Activated CD4-positive, alpha-beta T cell treated with anti-CD3 and anti-CD28 coated beads, Interleukin-2, amount 10 ng/mL, durations not matched to agents 24 days and 14 days (primary cell): ENCODE results near the gene NDFIP2. TPM values are rescaled to one million over a fixed set of nuclear protein-coding genes. Genes with fewer than 3 reads are reported as not detected.
A peak's percentile ranks its signal among the peaks of the same experiment; 100 is the strongest.

ENCODE experiments used
- DNase-seq: peaks from one replicate; pipeline ENCODE4 v3.0.0; 2022
- H3K27ac Mint-ChIP-seq: one replicate; pipeline ENCODE4 v1.8.0; 2022; ENCODE audit warnings: mild to moderate bottlenecking, mixed read lengths
- H3K27me3 Mint-ChIP-seq: one replicate; pipeline ENCODE4 v1.8.0; 2022; ENCODE audit warnings: mixed read lengths
- H3K36me3 Mint-ChIP-seq: one replicate; pipeline ENCODE4 v1.8.0; 2022; ENCODE audit warnings: low read depth, mild to moderate bottlenecking, mixed read lengths
- H3K4me1 Mint-ChIP-seq: one replicate; pipeline ENCODE4 v1.8.0; 2021; ENCODE audit warnings: mixed read lengths
- H3K4me3 Mint-ChIP-seq: one replicate; pipeline ENCODE4 v1.8.0; 2022; ENCODE audit warnings: mild to moderate bottlenecking, moderate library complexity, mixed read lengths
- H3K9me3 Mint-ChIP-seq: one replicate; pipeline ENCODE4 v1.8.0; 2021; ENCODE audit warnings: mixed read lengths
- intact Hi-C: fragments of 100-400 bp; cut with micrococcal nuclease; formaldehyde crosslinking; loops from one replicate; pipeline ENCODE4 v1.15.1; 2023
- total RNA-seq: library from RNA; stranded (reverse); gene quantifications from 2 replicates; pipeline ENCODE4 v1.2.3, GENCODE V29; 2022

The NDFIP2 gene
- total RNA-seq, 1 donor from 2014 or later = 258 TPM

DNA sequence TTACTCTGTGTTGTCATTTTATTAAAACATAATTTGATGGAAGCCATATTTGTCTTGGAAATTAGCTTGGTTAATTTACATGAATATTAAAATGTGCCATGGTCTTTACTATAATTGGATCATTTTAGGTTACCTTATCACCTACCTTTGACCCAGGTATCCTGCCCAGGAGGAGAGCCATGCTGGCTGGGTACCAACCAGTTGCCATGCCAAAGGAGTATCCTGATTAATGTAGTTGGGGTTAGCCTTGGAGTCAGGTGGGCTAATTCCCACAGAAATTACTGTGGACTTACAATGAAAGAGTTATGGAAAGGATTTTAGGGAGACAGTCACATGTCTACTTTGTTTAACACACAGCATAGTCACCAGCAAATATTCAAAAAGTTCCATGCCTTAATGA lies 32.0 kb downstream of the NDFIP2 start:
- Mint-ChIP-seq H3K27me3 (no peaks in the 10 kb centered on the region), H3K27ac (peak overlapping the region; percentile 13), H3K9me3 (no peaks in the 10 kb centered on the region), H3K4me1 (peaks cover 66% of the 10 kb centered on the region), H3K36me3 (peaks cover 62% of the 10 kb centered on the region), H3K4me3 (no peak overlapping the region)
- DNase-seq = no peak
- intact Hi-C loops = loop anchor here (1.0 kb wide), 1 partner anchor 8 kb away; no protein-coding TSS in a partner anchor

DNA sequence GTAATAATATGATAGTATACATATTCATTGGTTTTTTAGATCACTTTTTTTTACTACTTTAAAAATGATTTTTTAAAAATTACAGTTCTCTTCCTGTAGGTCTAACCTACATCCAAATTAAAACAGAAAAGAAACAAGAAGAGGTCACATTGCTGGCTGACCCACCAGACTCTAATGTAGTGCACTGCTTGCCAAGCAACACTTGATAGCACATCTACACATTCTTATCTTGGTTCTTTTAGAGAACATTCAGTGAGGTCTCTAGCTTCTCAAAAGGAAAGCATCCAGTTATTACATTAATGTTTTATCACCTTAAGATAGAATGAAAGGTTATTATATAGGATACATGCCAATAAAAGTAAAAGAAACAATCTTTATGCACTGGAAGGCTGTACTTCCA lies 35.6 kb downstream of the NDFIP2 start:
- Mint-ChIP-seq H3K27me3 (no peaks in the 10 kb centered on the region), H3K4me3 (no peak overlapping the region), H3K4me1 (peaks cover 56% of the 10 kb centered on the region), H3K9me3 (no peaks in the 10 kb centered on the region), H3K36me3 (peaks cover 56% of the 10 kb centered on the region), H3K27ac (no peak overlapping the region)
- no peak for DNase-seq
- intact Hi-C loops = no loop called here

DNA sequence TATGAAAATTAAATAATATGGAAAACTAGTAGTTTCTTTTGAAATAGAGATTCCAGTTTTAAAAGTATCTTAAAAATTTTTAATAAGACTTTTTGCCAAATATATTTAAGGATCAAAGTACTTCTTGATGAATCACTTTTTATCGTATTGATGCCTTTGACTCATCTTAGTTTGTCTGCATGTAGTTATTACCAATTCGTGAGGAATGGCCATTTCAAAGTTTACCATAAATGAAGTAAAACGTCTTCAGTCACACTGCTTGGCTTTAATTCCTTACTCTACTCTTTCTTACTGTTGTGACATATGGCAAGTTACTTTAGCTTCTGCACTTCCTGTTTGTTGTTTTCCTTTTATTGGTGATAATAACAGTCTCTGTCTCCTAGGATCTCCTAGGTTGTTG lies 38.3 kb downstream of the NDFIP2 start:
- Mint-ChIP-seq H3K27ac (no peak overlapping the region), H3K4me1 (peaks cover 44% of the 10 kb centered on the region), H3K36me3 (peaks cover 55% of the 10 kb centered on the region), H3K27me3 (no peaks in the 10 kb centered on the region), H3K9me3 (peaks cover 6% of the 10 kb centered on the region), H3K4me3 (no peak overlapping the region)
- no peak for DNase-seq
- intact Hi-C loops = no loop called here

DNA sequence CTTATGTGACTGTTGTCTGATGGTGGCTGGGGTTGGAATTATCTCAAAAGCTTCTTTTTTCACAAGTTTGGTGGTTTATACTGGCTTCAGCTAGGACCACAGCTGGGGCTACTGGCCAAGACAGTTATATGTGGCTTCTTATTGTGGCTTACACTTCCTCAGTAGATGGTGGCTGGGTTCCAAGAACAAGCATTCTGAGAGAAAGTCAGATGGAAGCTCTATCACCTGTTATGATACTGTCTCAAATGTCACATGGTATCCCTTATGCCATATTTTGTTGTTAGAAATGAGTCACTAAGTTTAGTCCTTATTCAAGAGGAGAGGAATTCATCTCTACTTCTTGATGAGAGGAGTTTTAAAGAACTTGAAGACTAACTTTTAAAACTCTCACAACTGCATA lies 41.6 kb downstream of the NDFIP2 start:
- H3K27me3 Mint-ChIP-seq = no peaks in the 10 kb centered on the region
- H3K9me3 Mint-ChIP-seq = peaks cover 6% of the 10 kb centered on the region
- intact Hi-C loops = loop anchor here (1.0 to 10.0 kb wide), 3 partner anchors 21 to 328 kb away; no protein-coding TSS in a partner anchor
- H3K36me3 Mint-ChIP-seq = peaks cover 41% of the 10 kb centered on the region
- H3K4me1 Mint-ChIP-seq = peaks cover 29% of the 10 kb centered on the region
- H3K27ac Mint-ChIP-seq = peak overlapping the region; percentile 96
- DNase-seq = peak; percentile 87
- H3K4me3 Mint-ChIP-seq = peak overlapping the region; percentile 75

DNA sequence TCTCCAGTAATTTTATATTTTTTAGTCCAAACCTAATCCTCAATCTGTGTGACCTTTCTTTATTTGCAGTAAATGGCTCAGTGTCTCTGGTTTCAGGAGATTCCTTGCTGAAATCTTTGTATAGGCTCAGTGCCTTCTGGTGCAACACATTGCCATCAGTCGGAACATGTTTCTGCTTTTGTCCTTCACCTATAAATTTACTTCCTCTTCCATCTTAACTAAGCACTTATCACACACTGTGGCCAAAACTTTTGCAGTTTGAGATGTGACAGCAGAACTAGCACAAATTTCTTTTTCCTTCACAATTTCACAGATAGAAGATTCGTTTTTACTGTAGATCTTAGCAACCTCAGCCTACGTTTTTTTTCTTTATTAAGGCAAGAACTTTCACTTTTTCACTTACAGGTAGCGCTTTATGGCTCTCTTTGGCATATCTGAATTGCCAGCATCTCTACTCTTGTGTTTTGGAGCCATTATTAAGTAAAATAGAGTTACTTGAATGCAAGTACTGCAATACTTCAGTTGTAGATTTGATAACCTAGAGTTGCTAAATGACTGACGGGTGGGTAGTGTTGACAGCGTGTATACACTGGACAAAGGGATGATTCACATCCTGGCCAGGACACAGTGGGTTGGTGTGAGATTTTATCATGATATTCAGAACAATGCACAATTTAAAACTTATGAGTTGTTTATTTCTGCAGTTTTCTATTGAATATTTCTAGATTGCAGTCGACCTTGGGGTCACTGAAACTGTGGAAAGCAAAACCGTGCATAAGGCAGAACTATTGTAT lies 44.3 kb downstream of the NDFIP2 start:
- Mint-ChIP-seq H3K36me3 (peaks cover 34% of the 10 kb centered on the region), H3K27me3 (no peaks in the 10 kb centered on the region), H3K4me3 (no peak overlapping the region), H3K27ac (no peak overlapping the region), H3K9me3 (peaks cover 6% of the 10 kb centered on the region), H3K4me1 (peaks cover 17% of the 10 kb centered on the region)
- intact Hi-C loops = loop anchor here (1.0 to 10.0 kb wide), 4 partner anchors 16 to 330 kb away; partner anchors contain the start of gene NDFIP2
- DNase-seq = peak; percentile 57

DNA sequence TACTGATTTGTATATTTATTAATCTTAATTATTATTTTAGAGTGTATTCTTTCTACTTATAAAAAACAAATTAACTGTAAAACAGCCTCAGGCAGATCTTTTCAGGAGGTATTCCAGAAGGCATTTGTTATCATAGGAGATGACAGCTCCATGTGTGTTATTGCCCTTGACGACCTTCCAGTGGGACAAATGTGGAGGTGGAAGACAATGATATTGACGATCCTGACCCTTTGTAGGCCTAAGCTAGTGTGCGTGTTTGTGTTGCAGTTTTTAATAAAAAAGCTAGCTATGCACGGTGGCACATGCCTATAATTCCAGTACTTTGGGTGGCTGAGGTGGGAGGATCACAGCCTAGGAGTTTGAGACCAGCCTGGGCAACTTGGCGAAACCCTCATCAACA lies 46.7 kb downstream of the NDFIP2 start:
- H3K4me1 Mint-ChIP-seq = peaks cover 33% of the 10 kb centered on the region
- H3K27ac Mint-ChIP-seq = peak overlapping the region; percentile 7
- H3K9me3 Mint-ChIP-seq = peaks cover 2% of the 10 kb centered on the region
- no peak for DNase-seq
- H3K36me3 Mint-ChIP-seq = peaks cover 41% of the 10 kb centered on the region
- no peaks in the 10 kb centered on the region for H3K27me3 Mint-ChIP-seq
- intact Hi-C loops = loop anchor here (10.0 kb wide), 1 partner anchor 333 kb away; no protein-coding TSS in a partner anchor
- no peak overlapping the region for H3K4me3 Mint-ChIP-seq

DNA sequence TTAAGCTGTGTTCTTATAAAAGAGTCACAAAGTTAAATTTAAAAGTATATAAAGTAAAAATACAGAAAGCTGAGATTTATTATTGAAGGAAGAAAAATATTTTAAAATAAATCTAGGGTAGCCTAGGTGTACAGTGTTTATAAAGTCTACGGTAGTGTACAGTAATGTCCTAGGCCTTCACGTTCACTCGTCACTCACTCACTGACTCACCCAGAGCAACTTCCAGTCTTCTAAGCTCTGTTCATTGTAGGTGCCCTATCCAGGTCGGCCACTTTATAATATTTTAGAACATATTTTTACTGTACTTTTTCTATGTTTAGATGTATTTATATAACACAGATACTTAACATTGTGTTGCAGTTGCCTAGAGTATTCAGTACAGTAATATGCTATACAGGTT lies 47.4 kb downstream of the NDFIP2 start:
- intact Hi-C loops = loop anchor here (10.0 kb wide), 1 partner anchor 334 kb away; no protein-coding TSS in a partner anchor
- peaks cover 38% of the 10 kb centered on the region for H3K36me3 Mint-ChIP-seq
- peaks cover 29% of the 10 kb centered on the region for H3K4me1 Mint-ChIP-seq
- DNase-seq = no peak
- no peak overlapping the region for H3K4me3 Mint-ChIP-seq
- H3K9me3 Mint-ChIP-seq = no peaks in the 10 kb centered on the region
- H3K27me3 Mint-ChIP-seq = no peaks in the 10 kb centered on the region
- H3K27ac Mint-ChIP-seq = no peak overlapping the region

DNA sequence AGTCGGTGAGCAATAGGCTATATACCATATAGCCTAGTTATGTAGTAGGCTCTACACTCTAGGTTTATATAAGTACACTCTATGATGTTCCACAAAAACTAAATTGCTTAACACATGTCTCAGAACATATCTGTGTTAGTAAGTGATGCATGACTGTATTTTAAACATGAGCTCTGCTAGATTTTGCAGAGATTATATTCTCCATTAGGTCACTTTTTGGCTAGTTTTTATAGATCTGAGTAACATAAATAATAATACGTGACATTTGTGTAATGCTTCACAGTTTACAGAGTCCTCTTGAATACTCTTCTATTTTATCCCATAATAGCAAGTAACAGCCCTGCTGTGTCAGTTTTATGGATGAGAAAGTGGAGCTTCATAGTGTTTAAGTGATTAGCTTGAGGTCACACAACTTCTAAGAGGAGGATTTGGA lies 47.8 kb downstream of the NDFIP2 start:
- Mint-ChIP-seq H3K27me3 (no peaks in the 10 kb centered on the region), H3K27ac (no peak overlapping the region), H3K4me1 (peaks cover 32% of the 10 kb centered on the region), H3K9me3 (no peaks in the 10 kb centered on the region), H3K4me3 (no peak overlapping the region), H3K36me3 (peaks cover 41% of the 10 kb centered on the region)
- intact Hi-C loops = loop anchor here (10.0 kb wide), 1 partner anchor 334 kb away; no protein-coding TSS in a partner anchor
- DNase-seq = no peak

DNA sequence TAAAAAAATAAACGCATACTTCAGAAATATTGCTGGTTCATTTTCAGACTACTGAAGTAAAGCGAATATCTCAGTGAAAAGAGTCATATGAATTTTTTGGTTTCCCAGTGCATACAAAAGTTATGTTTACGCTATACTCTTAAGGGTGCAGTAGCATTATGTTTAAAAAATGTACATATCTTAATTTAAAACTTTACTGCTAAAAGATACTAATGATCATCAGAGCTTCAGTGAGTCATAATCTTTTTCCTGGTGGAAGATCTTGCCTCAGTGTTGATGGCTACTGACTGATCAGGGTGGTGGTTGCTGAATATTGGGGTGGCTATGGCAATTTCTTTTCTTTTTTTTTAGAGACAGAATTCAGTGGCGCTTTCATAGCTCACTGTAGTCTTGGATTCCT lies 48.9 kb downstream of the NDFIP2 start:
- Mint-ChIP-seq H3K9me3 (no peaks in the 10 kb centered on the region), H3K4me1 (peaks cover 40% of the 10 kb centered on the region), H3K27me3 (no peaks in the 10 kb centered on the region), H3K27ac (no peak overlapping the region), H3K36me3 (peaks cover 51% of the 10 kb centered on the region), H3K4me3 (no peak overlapping the region)
- intact Hi-C loops = loop anchor here (10.0 kb wide), 1 partner anchor 335 kb away; no protein-coding TSS in a partner anchor
- DNase-seq = no peak

DNA sequence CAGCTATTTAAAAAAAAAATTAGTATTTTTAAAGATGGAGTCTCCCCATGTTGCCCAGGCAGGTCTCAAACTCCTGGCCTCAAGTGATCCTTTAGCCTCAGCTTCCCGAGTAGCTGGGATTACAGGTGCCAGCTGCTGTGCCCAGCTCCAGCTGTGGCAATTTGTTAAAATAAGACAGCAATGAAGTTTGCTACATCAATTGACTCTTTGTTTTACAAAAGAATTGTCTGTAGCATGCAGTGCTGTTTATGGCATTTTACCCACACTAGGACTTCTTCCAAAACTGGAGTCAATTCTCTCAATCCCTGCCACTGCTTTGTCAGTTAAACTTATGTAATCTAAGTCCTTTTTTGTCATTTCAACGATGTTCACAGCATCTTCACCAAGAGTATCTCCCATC lies 49.3 kb downstream of the NDFIP2 start:
- no peak for DNase-seq
- Mint-ChIP-seq H3K27ac (peak overlapping the region; percentile 38), H3K9me3 (no peaks in the 10 kb centered on the region), H3K36me3 (peaks cover 56% of the 10 kb centered on the region), H3K27me3 (no peaks in the 10 kb centered on the region), H3K4me3 (no peak overlapping the region), H3K4me1 (peaks cover 44% of the 10 kb centered on the region)
- intact Hi-C loops = no loop called here

DNA sequence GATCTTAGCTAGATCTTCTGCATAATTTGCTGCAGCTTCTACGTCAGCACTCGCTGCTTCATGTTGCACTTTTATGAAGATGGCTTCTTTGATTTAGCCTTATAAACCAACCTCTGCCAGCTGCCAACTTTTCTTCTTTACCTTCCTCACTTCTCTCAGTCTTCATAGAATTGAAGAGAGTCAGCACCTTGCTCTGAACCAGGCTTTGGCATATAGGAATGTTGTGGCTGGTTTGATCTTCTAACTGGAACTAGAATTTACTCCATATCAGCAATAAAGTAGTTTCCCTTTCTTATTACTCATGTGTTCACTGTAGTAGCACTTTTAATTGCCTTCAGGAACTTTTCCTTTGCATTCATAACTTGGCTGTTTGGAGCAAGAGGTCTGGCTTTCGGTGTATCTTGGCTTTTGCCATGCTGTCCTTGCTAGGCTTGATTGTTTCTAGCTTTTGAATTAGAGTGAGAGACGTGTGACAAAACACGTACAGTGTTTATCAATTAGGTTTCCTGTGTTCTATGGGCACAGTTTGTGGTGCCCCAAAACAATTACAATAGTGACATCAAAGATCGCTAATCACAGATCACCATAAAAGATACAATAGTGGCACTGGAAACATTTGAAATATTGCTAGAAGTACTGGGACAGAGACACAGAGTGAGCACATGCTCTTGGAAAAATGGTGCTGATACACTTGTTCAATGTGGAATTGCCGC lies 50.7 kb downstream of the NDFIP2 start:
- peaks cover 50% of the 10 kb centered on the region for H3K4me1 Mint-ChIP-seq
- no peaks in the 10 kb centered on the region for H3K9me3 Mint-ChIP-seq
- H3K27ac Mint-ChIP-seq = peak overlapping the region; percentile 35
- H3K4me3 Mint-ChIP-seq = peak overlapping the region; percentile 1
- H3K36me3 Mint-ChIP-seq = peaks cover 64% of the 10 kb centered on the region
- no peaks in the 10 kb centered on the region for H3K27me3 Mint-ChIP-seq
- intact Hi-C loops = no loop called here
- peak; percentile 55 for DNase-seq

DNA sequence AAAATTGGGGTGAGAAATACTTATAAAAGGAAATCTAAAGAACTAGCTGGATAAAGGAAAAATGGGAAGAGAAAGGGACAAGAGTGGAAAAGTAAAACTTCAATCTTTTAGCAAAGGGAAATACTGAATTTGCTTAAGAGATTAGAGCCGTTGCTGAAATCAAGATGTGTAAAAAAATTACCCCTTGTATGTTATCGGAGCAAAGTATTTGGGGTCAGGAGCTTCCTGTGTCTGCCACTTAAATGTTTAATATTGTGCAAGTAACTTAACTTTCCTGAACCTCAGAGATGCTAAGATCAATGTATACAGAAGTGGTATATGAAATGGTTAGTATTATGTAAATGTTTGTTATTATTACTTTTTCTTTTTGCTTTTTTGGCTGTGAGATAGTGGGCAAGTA lies 51.6 kb downstream of the NDFIP2 start:
- H3K4me3 Mint-ChIP-seq = no peak overlapping the region
- no peak overlapping the region for H3K27ac Mint-ChIP-seq
- no peaks in the 10 kb centered on the region for H3K9me3 Mint-ChIP-seq
- no peaks in the 10 kb centered on the region for H3K27me3 Mint-ChIP-seq
- no peak for DNase-seq
- peaks cover 68% of the 10 kb centered on the region for H3K36me3 Mint-ChIP-seq
- H3K4me1 Mint-ChIP-seq = peaks cover 50% of the 10 kb centered on the region
- intact Hi-C loops = no loop called here

DNA sequence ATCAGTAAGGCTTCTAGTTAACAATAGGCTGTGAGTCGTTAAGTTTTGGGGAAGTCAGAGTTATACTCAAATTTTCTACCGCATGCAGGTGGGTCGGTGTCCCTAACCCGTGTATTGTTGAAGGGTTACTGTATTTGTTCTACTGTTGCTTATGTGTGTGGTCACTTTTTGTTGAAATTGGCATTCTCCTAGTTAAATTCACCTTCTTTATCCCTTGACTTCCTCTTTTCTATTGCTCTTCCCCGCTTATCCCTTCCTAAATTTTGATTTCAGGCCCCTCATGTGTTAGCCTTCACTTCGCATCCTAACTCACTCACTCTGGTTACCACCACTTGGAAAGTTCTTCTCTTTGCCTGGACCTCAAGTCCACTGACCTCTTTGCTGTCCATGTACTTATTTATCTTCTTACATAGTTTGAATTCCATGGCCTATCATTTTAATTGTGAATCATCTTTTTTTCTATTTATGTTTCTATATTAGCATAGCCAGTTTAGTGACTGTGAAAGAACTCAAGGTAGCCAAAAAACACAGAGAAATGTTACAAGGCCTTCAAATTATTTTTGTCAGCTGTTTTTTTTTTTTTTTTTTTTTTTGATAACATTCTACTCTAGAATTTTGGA lies 52.9 kb downstream of the NDFIP2 start:
- H3K4me1 Mint-ChIP-seq = peaks cover 53% of the 10 kb centered on the region

More for the DNA sequence above, 52.9 kb downstream of the NDFIP2 start:
- peaks cover 7% of the 10 kb centered on the region for H3K9me3 Mint-ChIP-seq
- no peak for DNase-seq
- no peak overlapping the region for H3K4me3 Mint-ChIP-seq
- no peaks in the 10 kb centered on the region for H3K27me3 Mint-ChIP-seq
- intact Hi-C loops = no loop called here
- H3K27ac Mint-ChIP-seq = peak overlapping the region; percentile 54
- H3K36me3 Mint-ChIP-seq = peaks cover 75% of the 10 kb centered on the region
